CD14-positive monocyte (primary cell): ENCODE measurements around the gene ZDHHC14. TPM values are rescaled to one million over a fixed set of nuclear protein-coding genes. Genes with fewer than 3 reads are reported as not detected.

Experiments
- DNase-seq, 3 donors: peaks; one replicate each; pipeline ENCODE4 v3.0.0-alpha.2; 2011 to 2022
- H2AFZ ChIP-seq: 2 replicates; pipeline ENCODE4 v1.6.0; 2012; ENCODE audit warnings: mild to moderate bottlenecking, low read depth, low read length, inconsistent platforms; ENCODE audit not compliant: insufficient read depth, poor library complexity, severe bottlenecking
- H3K27ac ChIP-seq, 2 donors: 1 replicate in 1 of 2; 2 replicates in 1 of 2; pipeline ENCODE4 v1.5.1; 2012 to 2013; ENCODE audit warnings: low read length in 2 of 2, control low read depth in 1 of 2, inconsistent platforms in 1 of 2, low read depth in 1 of 2, mild to moderate bottlenecking in 1 of 2
- H3K27me3 ChIP-seq, 2 donors: one replicate each; pipeline versions ENCODE4 v1.6.0 to v1.6.1; 2011 to 2013; ENCODE audit warnings: low read length in 2 of 2; ENCODE audit not compliant: control insufficient read depth in 2 of 2, insufficient read depth in 2 of 2
- H3K36me3 ChIP-seq, 2 donors: replicated peaks in 1 of 2; 1 replicate in 1 of 2; 2 replicates in 1 of 2; pipeline versions ENCODE4 v1.5.1 to v1.6.1; 2012 to 2013; ENCODE audit warnings: low read length in 2 of 2, control low read depth in 1 of 2, inconsistent platforms in 1 of 2, mild to moderate bottlenecking in 1 of 2; ENCODE audit not compliant: insufficient read depth in 2 of 2, control insufficient read depth in 1 of 2
- H3K4me1 ChIP-seq, 2 donors: 1 replicate in 1 of 2; 2 replicates in 1 of 2; pipeline versions ENCODE4 v1.5.1 to v1.6.1; 2012 to 2013; ENCODE audit warnings: low read length in 2 of 2, control low read depth in 1 of 2, inconsistent platforms in 1 of 2, mild to moderate bottlenecking in 1 of 2, moderate library complexity in 1 of 2; ENCODE audit not compliant: insufficient read depth in 2 of 2, control insufficient read depth in 1 of 2
- H3K4me2 ChIP-seq: replicated peaks from 2 replicates; pipeline ENCODE3; 2012; ENCODE audit warnings: low read length, moderate library complexity, mild to moderate bottlenecking; ENCODE audit not compliant: poor library complexity, severe bottlenecking; ENCODE audit errors: extremely low read depth
- H3K4me3 ChIP-seq, 3 experiments: fragments of 200-600 bp in 1 of 3; sonication (generic) in 1 of 3; replicated peaks in 1 of 3; 1 replicate in 2 of 3; 2 replicates in 1 of 3; pipeline ENCODE4 v1.5.1; 2011 to 2013; ENCODE audit warnings: low read length in 3 of 3, mild to moderate bottlenecking in 3 of 3, control low read depth in 2 of 3, low read depth in 2 of 3, inconsistent platforms in 1 of 3, moderate library complexity in 1 of 3
- H3K79me2 ChIP-seq: 2 replicates; pipeline ENCODE4 v1.6.0; 2012; ENCODE audit warnings: mild to moderate bottlenecking, control low read depth, inconsistent platforms, low read length, moderate library complexity; ENCODE audit not compliant: insufficient read depth
- H3K9ac ChIP-seq: 2 replicates; pipeline ENCODE4 v1.6.0; 2017; ENCODE audit warnings: low read length, mild to moderate bottlenecking; ENCODE audit not compliant: insufficient read depth, poor library complexity, severe bottlenecking
- H3K9me3 ChIP-seq, 2 donors: replicated peaks in 1 of 2; 1 replicate in 1 of 2; 2 replicates in 1 of 2; pipeline versions ENCODE4 v1.5.1 to v1.6.1; 2012 to 2013; ENCODE audit warnings: low read length in 2 of 2, control low read depth in 1 of 2; ENCODE audit not compliant: control insufficient read depth in 1 of 2, insufficient read depth in 1 of 2
- H4K20me1 ChIP-seq: 2 replicates; pipeline ENCODE4 v1.6.0; 2012; ENCODE audit warnings: mild to moderate bottlenecking, low read length, control low read depth, moderate library complexity; ENCODE audit not compliant: insufficient read depth
- H3K27ac Mint-ChIP-seq, 7 donors: one replicate each; pipeline ENCODE4 v1.8.0; 2020; ENCODE audit warnings: mild to moderate bottlenecking in 7 of 7, mixed read lengths in 7 of 7, moderate library complexity in 6 of 7, inconsistent platforms in 2 of 7
- H3K27me3 Mint-ChIP-seq, 3 donors: one replicate each; pipeline ENCODE4 v1.8.0; 2021 to 2022; ENCODE audit warnings: low read depth in 3 of 3, mild to moderate bottlenecking in 3 of 3, mixed read lengths in 3 of 3, moderate library complexity in 3 of 3, inconsistent platforms in 1 of 3
- H3K36me3 Mint-ChIP-seq, 2 donors: one replicate each; pipeline ENCODE4 v1.8.0; 2020; ENCODE audit warnings: mixed read lengths in 2 of 2, inconsistent platforms in 1 of 2, mild to moderate bottlenecking in 1 of 2
- H3K4me1 Mint-ChIP-seq: one replicate; pipeline ENCODE4 v1.8.0; 2020; ENCODE audit warnings: mild to moderate bottlenecking, mixed read lengths
- H3K4me3 Mint-ChIP-seq, 2 donors: one replicate each; pipeline ENCODE4 v1.8.0; 2020; ENCODE audit warnings: mild to moderate bottlenecking in 2 of 2, mixed read lengths in 2 of 2, moderate library complexity in 1 of 2
- H3K9me3 Mint-ChIP-seq, 7 donors: one replicate each; pipeline ENCODE4 v1.8.0; 2020 to 2022; ENCODE audit warnings: mixed read lengths in 7 of 7, mild to moderate bottlenecking in 6 of 7, moderate library complexity in 6 of 7, inconsistent platforms in 2 of 7
- WGBS: methylation state at CpG from one replicate; pipeline ENCODE4 v1.1.5; 2013; ENCODE audit warnings: missing lambda C conversion rate; ENCODE audit not compliant: insufficient coverage; 5-methylcytosine and 5-hydroxymethylcytosine counted together
- intact Hi-C, 2 donors: fragments of 100-400 bp; cut with micrococcal nuclease; formaldehyde crosslinking; loops; one replicate each; pipeline versions ENCODE4 v1.15.0 to v1.15.1; 2023
- polyA plus RNA-seq, 3 donors: library from polyadenylated mRNA; depleted of rRNA in 1 of 3; unstranded in 2 of 3; stranded (reverse) in 1 of 3; fragments of 300-500 nt in 2 of 3; fragments of >200 nt in 1 of 3; fragmentation: Illumina TruSeq in 2 of 3; gene quantifications; 1 replicate in 2 of 3; 2 replicates in 1 of 3; pipeline ENCODE4 v1.2.3, GENCODE V29; 2012 to 2021
- TF ChIP-seq, protein P1 (sequence below): fragments of 200-600 bp; IDR thresholded peaks from one replicate; pipeline ENCODE4 v1.8.0; 2022; ENCODE audit warnings: antibody characterized with exemption, mild to moderate bottlenecking

The ZDHHC14 gene
- polyA plus RNA-seq, 3 donors = 0.30 to 1.7 (median 0.93) TPM

- Histone ChIP-seq H3K27me3 (no peaks in the 10 kb centered on the region), H3K27ac (peak overlapping the region in 1 of 2 donors; percentile 93), H3K79me2 (peaks cover 3% of the 10 kb centered on the region), H3K9me3 (no peaks in the 10 kb centered on the region), H3K9ac (peak overlapping the region; percentile 24), H3K4me1 (peaks cover 56 to 57% of the 10 kb centered on the region in 2 donors), H3K4me2 (peak overlapping the region; percentile 50), H2AFZ (peak overlapping the region; percentile 27), H3K36me3 (no peaks in the 10 kb centered on the region), H3K4me3 (peak overlapping the region in 1 of 3 experiments; percentile 38), H4K20me1 (no peaks in the 10 kb centered on the region)
- peak overlapping the region; percentile 85 to 97 (median 93) for H3K27ac Mint-ChIP-seq
- TF ChIP-seq, protein P1, sequence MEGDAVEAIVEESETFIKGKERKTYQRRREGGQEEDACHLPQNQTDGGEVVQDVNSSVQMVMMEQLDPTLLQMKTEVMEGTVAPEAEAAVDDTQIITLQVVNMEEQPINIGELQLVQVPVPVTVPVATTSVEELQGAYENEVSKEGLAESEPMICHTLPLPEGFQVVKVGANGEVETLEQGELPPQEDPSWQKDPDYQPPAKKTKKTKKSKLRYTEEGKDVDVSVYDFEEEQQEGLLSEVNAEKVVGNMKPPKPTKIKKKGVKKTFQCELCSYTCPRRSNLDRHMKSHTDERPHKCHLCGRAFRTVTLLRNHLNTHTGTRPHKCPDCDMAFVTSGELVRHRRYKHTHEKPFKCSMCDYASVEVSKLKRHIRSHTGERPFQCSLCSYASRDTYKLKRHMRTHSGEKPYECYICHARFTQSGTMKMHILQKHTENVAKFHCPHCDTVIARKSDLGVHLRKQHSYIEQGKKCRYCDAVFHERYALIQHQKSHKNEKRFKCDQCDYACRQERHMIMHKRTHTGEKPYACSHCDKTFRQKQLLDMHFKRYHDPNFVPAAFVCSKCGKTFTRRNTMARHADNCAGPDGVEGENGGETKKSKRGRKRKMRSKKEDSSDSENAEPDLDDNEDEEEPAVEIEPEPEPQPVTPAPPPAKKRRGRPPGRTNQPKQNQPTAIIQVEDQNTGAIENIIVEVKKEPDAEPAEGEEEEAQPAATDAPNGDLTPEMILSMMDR = no peak
- H3K4me3 Mint-ChIP-seq = no peak overlapping the region
- intact Hi-C loops = no loop called here
- no CpG with 5 or more reads among the region's 2 CpGs for WGBS
- H3K36me3 Mint-ChIP-seq = peaks cover 0 to 3% of the 10 kb centered on the region in 2 donors
- peaks cover 59% of the 10 kb centered on the region for H3K4me1 Mint-ChIP-seq
- DNase-seq = no peak
- peaks cover 0 to 4% (median 0%) of the 10 kb centered on the region in 3 donors for H3K27me3 Mint-ChIP-seq
- no peaks in the 10 kb centered on the region for H3K9me3 Mint-ChIP-seq
These were observed 155.2 kb downstream of the ZDHHC14 start for GRCh38 chr6:157536223-157536545.

GRCh38 chr6:157537556-157537955, 156.6 kb downstream of the ZDHHC14 start:
- Mint-ChIP-seq H3K27me3 (peaks cover 0 to 2% (median 2%) of the 10 kb centered on the region in 3 donors), H3K4me1 (peaks cover 59% of the 10 kb centered on the region), H3K36me3 (peaks cover 5 to 6% of the 10 kb centered on the region in 2 donors), H3K9me3 (no peaks in the 10 kb centered on the region), H3K27ac (peak overlapping the region in 6 of 7 donors; percentile 24 to 87 (median 48)), H3K4me3 (no peak overlapping the region)
- H2AFZ ChIP-seq = peak overlapping the region; percentile 66
- intact Hi-C loops = no loop called here
- peaks cover 56 to 57% of the 10 kb centered on the region in 2 donors for H3K4me1 ChIP-seq
- TF ChIP-seq, protein P1 = no peak
- DNase-seq = no peak
- no peaks in the 10 kb centered on the region for H3K9me3 ChIP-seq
- WGBS = 93% methylated on average over 2 of the region's 2 CpGs
- H4K20me1 ChIP-seq = no peaks in the 10 kb centered on the region
- no peak overlapping the region for H3K9ac ChIP-seq
- no peaks in the 10 kb centered on the region for H3K27me3 ChIP-seq
- peak overlapping the region in 1 of 2 donors; percentile 55 for H3K27ac ChIP-seq
- H3K36me3 ChIP-seq = no peaks in the 10 kb centered on the region
- H3K4me3 ChIP-seq = no peak overlapping the region
- peaks cover 3% of the 10 kb centered on the region for H3K79me2 ChIP-seq
- no peak overlapping the region for H3K4me2 ChIP-seq
